Activated T-cell treated with anti-CD3 and anti-CD28 coated beads for 1 hour (primary cell): ENCODE results near the gene EDC4.

Source experiments
- DNase-seq: peaks from one replicate; pipeline ENCODE4 v3.0.0-alpha.2; 2020; ENCODE audit warnings: low read depth

The EDC4 gene

DNA sequence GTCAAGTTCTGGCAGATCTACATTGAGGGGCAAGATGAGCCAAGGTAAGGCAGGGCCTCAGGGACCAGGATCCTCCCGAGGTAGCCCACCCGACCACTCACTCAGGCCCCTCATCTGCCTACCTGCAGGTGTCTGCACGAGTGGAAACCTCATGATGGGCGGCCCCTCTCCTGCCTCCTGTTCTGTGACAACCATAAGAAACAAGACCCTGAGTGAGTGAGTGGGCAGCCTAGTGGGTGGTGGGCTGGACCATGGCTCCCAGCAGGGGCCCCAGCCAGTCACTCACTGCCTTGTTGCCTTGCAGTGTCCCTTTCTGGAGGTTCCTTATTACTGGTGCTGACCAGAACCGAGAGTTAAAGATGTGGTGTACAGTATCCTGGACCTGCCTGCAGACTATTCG is 5.4 kb downstream of the EDC4 start:
- no peak for DNase-seq

GRCh38 chr16:67878846-67879245 is 6.0 kb downstream of the EDC4 start:
- DNase-seq = no peak

DNA sequence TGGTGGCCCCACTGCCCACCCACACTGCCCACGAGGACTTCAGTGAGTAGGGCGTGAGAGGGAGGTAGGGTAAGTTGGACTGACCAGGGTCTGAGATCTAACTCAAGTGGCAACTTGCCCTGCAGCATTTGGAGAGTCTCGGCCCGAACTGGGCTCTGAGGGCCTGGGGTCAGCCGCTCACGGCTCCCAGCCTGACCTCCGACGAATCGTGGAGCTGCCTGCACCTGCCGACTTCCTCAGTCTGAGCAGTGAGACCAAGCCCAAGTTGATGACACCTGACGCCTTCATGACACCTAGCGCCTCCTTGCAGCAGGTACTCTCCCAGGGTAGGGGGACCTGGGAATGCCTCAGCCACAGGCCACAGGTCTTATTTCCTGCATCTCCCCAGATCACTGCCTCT is 6.6 kb downstream of the EDC4 start:
- no peak for DNase-seq

- no peak for DNase-seq
Observed at GRCh38 chr16:67879936-67880335, 7.1 kb downstream of the EDC4 start.

DNA sequence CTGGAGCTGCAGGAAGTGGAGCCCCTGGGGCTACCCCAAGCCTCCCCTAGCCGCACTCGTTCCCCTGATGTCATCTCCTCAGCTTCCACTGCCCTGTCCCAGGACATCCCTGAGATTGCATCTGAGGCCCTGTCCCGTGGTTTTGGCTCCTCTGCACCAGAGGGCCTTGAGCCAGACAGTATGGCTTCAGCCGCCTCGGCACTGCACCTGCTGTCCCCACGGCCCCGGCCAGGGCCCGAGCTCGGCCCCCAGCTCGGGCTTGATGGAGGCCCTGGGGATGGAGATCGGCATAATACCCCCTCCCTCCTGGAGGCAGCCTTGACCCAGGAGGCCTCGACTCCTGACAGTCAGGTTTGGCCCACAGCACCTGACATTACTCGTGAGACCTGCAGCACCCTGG is 7.7 kb downstream of the EDC4 start:
- no peak for DNase-seq

- DNase-seq = no peak
Observed at GRCh38 chr16:67881621-67882161, 8.8 kb downstream of the EDC4 start.

- no peak for DNase-seq
Observed at GRCh38 chr16:67882374-67883145, 9.7 kb downstream of the EDC4 start.

DNA sequence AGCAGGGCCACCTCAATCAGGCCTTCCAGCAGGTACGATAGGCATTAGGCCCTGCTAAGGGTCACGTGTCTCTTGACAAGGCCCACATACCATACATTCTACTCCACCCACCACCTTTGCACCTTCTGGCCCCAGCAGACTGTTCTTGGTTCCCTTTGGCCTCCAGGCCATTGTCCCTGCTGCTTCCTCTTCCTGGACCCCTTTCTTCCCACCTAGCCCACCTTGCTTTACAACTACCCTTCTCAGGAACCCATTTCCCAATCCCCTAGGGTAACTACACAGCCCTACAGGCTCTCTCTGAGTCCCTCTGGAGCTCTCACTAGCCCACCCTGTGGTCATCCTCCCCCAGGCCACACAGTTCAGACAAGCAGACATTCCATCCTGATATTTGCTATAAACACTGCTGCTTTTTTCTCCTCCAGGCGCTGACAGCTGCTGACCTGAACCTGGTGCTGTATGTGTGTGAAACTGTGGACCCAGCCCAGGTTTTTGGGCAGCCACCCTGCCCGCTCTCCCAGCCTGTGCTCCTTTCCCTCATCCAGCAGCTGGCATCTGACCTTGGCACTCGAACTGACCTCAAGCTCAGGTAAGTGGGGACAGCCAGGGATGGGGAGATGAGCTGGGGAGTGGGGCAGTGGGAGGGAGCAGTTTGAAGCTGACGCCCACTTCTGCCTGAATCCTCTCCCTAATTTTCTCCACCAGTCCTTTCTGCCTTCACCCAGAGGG is 10.5 kb downstream of the EDC4 start:
- no peak for DNase-seq

GRCh38 chr16:67883872-67884261 is 11.0 kb downstream of the EDC4 start:
- peak; percentile 71 for DNase-seq

DNA sequence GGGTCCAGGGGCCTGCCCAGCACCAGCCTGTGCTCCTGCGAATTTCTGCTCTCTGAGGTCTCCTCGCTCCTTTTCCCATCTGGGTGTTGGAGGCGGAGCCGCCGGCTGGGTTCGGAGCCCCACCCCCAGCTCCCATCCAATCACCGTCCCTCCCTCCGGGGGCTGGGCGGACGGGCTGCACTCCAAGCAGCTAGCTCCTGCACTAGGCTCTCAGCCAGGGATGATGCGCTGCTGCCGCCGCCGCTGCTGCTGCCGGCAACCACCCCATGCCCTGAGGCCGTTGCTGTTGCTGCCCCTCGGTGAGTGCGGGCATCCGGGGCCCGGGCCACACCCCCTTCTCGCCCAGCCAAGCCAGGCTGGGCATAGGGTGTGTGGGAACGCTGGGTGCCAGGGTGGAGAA is 11.8 kb downstream of the EDC4 start, which contains the start of gene NRN1L:
NRN1L (plus strand) TSS at position 202 of the 400 bp plus-strand sequence; CDS start at position 221, 19 bp downstream.
- no peak for DNase-seq

DNA sequence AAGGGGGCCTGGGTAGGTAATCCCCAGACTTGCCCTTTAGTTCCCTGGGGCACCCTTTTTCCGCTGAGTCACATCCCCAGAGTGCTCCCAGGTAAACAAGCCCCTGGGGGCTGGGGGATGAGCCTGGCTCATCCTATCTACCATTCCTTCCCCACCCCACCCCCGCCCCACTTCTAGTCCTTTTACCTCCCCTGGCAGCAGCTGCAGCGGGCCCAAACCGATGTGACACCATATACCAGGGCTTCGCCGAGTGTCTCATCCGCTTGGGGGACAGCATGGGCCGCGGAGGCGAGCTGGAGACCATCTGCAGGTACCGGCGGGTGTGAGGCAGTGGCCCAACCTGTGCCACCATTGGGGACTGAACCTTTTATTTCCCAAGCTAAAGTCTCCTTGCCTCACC is 12.7 kb downstream of the EDC4 start:
- no peak for DNase-seq

DNA sequence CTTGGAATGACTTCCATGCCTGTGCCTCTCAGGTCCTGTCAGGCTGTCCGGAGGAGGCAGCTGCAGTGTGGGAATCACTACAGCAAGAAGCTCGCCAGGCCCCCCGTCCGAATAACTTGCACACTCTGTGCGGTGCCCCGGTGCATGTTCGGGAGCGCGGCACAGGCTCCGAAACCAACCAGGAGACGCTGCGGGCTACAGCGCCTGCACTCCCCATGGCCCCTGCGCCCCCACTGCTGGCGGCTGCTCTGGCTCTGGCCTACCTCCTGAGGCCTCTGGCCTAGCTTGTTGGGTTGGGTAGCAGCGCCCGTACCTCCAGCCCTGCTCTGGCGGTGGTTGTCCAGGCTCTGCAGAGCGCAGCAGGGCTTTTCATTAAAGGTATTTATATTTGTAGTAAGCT is 13.1 kb downstream of the EDC4 start:
- DNase-seq = no peak

DNA sequence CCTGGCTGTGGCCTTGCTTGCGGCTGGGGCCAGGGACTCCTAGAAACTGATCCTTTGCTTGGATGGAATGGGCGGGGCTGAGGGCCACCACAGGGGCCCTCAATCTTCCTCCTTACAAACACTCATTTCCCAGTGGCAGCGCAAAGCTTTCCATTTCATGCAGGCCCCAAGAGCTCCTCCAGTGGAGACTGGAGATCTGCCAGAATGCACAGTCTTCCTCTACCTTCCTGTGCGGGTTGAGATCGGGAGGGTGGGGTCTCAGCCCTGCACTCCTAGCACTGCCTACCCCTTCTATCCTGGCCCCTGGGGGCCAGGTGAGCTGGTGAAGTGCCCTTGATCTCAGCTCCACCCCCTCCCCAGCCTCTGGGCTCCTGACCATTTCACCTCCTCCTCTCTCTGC is 13.5 kb downstream of the EDC4 start:
- DNase-seq = no peak

GRCh38 chr16:67888331-67888730 is 15.5 kb downstream of the EDC4 start:
- DNase-seq = no peak

GRCh38 chr16:67892375-67892774 is 19.5 kb downstream of the EDC4 start:
- DNase-seq = no peak

DNA sequence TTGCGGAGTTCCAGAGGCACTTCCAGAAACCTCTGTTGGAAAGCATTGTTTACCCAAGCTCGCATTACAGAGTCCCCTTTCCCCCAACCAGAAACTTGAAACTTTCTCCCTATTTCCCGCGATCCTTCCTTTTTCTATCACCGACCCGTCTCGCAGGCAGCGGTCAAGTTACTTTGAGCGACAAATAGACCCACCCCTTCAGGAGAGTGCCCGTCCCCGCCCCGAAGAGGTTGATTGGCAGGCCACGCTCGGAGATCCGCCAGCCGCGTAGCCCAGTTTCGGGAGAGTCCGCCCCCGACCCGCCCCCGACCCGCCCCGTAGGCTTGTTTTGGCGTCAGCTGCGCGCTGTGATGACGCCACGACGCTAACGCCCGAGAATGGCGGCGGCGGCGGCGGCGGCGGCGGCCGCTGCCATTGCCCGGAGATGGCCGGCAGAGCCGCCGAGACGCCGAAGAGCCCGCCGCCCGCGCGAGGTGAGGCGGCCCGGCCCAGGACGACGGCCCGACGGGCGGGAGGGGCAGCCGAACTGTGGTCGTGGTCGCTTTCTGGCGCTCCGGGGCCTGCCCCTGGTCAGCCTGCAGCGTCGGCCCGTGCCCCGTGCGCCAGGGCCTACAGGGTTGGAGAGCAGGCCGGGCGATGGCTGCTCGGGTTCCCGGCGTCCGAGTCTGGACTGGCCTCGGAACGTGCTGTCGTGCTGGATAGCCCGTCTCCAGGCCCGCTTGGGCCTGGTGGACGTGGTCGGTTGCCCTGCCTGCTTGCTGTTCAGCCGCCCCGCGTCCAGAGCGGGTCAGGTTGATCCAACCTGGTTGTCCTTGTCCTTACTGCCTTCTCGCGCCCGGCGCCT is 20.3 kb downstream of the EDC4 start, which contains the start of gene PSKH1:
PSKH1 (plus strand) TSS at position 356 of the 844 bp plus-strand sequence. CDS start 15,496 bp downstream, outside the sequence.
- DNase-seq = peak; percentile 91

DNA sequence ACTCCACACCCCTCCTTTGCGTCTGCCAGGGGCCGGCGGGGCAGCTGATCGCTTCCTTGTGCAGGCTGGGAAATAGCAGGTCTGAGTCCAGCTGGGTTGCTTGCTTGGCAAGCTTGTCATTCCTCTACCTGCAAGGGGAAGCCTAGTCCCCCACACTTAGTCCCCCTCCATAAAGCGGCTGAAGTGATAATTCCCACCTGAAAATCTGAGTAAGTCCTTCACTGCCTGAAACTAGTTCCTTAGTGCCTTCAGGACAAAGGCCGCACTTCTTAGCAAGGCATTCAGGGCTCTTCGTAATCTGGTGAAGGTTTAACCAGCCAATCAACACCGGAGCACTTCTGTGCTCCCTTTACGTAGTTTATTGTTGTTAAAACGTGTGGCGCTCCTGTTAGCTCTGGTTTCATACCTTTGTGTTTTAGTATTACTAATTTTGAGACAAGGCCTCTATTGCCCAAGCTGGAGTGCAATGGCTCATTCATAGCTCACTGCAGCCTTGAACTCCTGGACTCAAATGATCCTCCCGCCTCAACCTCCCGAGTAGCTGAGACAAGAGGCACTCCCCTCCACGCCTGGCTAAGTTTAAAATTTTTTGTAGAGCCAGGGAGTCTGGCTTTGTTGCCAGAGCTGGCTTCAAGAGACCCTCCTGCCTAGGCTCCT is 21.0 kb downstream of the EDC4 start:
- DNase-seq = no peak

DNA sequence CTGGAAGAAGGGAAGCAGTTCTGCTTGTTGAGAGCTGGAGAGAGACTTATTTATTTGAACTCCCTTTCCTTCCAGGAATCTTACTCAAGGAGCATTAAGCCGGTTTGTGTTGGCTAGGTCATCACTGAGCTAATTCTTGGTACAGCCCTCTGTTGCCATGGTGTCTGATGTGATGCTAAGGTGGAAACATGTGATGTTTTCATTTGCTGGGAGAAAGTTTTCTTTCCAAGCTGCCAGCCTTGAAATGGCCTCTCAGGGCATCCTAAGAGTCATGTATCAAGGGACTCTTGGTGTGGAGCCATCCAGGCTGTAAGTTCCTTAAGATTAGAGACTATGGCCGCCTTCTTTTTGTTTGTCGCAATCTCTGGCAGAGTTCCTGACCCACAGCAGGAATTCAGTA is 24.4 kb downstream of the EDC4 start:
- no peak for DNase-seq

GRCh38 chr16:67901734-67902133 is 28.9 kb downstream of the EDC4 start:
- no peak for DNase-seq

- no peak for DNase-seq
Observed at GRCh38 chr16:67902831-67903230, 30.0 kb downstream of the EDC4 start.

GRCh38 chr16:67907397-67908180 is 34.7 kb downstream of the EDC4 start:
- no peak for DNase-seq
